GM21786 (cell line): ENCODE data around the gene ANKRD12.

Experiments
- ATAC-seq: cut with Tn5 transposase; IDR thresholded peaks from one replicate; pipeline ENCODE4 v1.9.1; 2021; ENCODE audit not compliant: unreplicated experiment

Gene ANKRD12

DNA sequence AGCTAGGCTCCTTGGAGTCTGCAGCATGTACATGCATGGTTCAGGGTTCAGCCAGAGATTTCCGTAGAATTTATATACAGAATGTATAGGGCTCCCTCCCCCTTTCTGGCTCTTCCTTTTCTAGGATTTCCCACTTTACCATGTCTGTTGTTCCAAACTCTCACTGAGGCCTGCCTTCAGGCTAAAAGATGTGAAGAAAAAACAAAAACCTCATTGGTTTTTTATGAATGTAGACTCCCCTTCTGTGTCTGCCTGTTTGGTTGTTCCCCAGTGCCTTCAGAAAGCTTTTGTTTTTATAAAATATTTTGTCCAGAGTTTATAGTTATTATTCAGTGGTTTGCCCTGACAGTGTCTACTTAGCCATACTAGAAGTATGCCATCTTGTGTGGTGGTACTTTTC lies 30.5 kb upstream of the ANKRD12 start:
- no peak for ATAC-seq

DNA sequence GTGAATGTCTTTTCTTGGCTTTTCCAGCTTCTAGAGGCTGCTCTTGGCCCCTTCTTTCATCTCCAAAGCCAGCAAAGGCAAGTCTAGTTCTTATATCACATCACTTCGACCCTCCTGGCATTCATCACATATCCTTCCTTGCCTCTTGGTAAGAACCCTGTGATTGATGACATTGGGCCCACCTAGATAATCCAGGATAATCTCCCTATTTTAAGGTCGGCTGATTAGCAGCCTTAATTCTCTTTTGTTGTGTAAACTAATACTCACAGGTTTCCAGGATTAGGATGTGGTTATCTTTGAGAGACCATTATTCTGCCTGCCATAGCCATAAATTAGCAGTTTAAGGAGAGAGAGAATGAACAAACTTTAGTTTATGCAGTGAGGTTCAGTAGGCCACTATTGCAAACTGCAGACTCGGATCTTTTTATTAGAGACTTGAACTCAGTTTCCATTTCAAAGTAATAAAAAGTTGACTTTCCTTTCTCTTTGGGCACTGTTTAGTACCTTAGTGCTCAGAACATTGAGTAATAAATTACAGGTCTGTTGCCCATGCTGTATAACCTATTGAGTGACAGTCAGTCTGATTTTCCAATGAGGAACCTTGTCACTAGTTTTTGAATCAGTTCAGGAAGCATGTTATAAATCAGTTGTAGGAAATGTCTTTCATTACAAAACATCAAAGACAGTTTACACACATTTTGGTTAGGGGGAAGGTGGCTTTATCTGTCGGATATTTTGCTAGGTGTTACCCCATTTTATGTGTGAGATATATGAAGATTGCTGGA lies 29.6 kb upstream of the ANKRD12 start:
- ATAC-seq, result no peak

DNA sequence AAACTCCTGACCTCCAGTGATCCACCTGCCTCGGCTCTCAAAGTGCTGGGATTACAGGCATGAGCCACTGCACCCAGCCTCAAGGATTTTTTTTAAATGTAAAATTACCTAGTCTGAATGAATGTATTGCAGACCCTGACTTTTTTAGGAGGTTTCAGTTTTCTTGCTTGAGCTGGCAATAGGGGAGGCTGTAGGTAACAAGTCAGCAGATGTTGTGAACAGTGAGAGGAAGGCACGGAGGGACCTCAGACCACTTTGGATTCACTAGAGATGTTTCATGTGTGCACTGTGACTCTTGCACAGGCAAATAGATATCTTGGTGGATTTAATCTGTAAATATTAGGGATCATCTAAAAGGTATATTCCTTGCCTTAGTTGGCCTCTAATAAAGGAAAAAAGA lies 27.7 kb upstream of the ANKRD12 start:
- no peak for ATAC-seq

DNA sequence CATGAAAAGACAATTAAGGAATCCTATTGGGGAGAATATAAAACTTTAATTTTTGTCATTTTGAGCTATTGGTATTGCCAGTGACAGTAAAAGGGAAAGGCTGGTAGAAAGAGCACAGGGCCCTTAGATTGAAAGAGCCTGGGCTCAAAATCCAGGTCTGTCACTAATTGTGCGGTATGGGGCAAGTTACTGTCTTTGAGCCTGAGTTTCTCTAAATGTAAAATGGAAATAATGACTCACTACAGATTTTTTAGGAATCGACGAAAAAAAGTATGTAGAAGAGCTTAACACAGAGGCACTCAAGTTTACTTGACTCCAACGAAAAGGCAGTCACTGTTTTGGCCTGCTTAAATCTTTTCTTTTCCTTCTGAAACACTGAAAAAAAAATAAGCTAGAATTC lies 27.1 kb upstream of the ANKRD12 start:
- ATAC-seq, result no peak

DNA sequence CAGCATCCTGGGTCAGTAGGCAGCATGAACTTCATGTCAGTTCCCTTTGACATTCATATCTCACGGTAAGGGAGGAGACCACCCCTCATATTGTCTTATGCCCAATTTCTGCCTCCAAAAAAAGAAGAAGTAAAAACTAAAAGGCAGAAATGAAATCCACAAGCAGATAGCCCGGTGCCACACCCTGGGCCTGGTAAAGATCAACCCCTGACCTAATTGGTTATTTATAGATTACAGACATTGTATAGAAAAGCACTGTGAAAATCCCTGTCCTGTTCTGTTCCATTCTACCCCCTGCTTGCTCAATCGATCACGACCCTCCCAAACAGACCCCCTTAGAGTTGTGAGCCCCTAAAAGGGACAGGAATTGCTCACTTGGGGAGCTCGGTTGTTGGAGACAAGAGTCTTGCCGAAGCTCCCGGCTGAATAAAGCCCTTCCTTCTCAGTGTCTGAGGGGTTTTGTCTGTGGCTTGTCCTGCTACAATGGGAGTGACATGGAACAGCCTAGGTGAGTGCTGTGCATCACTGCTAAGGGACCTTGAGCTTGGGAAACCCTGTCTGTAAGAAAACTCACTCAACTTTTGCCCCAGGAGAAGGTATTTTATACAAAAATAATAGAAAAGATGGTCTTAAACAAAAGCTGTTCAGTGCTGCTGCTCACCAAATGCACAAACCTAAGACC lies 23.0 kb upstream of the ANKRD12 start:
- ATAC-seq, result no peak

DNA sequence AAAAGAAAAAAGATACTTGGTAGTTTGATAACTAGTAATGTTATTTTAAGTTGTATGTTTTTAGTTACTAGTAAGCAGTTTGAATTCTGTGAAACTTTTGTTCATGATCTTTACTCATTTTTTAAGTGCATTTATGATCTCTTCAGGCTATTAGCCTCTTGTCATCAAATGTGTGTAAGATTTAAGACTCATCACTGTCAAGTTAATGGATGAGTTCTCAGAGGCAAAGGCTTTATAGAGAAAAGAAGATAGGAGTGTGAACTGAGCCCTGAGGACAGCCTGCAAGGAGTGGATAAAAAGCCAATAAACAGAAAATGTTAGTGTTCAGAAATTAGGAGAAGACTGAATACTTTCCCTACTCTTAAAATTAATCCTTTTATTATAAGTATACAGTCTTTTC lies 20.6 kb upstream of the ANKRD12 start:
- no peak for ATAC-seq

DNA sequence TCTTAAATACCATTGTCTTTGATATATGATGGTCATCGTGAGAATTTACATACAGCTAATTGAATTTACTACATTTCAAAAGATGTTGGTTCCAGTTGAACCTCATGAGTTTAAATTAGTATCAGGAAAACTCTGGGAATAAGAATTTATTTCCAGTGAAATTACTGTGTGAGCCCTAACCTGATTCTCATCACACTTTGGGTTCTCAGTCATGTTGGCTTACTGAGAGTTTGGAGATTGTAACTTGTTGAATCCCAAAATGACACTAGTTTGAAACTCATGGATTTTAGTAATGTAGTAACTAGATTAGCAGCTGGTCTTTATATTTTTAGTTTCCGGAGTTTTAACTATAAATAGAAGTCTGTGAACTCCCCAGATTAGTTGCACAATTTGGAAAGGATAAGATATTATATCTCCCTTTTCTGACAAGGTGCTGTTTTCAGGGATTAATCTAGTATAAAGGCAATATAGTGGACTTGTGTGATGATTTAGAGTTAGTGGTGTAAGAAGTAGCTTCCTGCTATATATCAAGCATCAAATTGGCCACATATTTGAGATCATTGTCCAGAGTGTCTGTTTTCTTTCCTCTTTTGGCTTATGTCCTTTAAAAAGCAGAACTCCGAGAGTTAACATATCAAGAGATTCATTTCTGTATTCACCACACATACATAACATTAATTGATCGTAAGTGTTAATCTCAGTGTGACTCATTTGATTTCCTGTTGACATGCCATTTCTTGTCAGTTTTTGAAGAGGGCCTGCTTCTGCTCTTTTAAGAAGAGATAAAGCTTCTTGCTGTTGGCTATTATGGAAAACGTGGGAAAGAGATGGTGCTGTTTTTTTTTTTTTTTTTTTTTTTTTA lies 18.4 kb upstream of the ANKRD12 start:
- ATAC-seq, result no peak

DNA sequence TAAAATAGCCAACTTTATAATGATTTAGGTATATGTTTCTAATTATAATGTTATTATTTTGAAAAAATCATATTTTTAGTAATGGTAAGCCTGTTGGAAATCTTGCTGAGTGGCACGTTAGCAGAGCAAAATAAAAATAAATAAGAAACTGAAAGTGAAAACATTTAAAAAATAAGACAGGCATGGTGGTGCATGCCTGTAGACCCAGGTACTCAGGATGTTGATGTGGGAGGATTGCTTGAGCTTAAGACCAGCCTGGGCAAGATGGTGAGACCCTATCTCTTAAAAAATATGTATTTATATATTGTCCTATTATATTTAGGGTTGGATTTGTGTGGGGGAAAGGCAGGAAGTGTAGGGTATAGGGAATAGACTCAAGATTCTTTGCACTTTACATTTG lies 15.8 kb upstream of the ANKRD12 start:
- no peak for ATAC-seq

DNA sequence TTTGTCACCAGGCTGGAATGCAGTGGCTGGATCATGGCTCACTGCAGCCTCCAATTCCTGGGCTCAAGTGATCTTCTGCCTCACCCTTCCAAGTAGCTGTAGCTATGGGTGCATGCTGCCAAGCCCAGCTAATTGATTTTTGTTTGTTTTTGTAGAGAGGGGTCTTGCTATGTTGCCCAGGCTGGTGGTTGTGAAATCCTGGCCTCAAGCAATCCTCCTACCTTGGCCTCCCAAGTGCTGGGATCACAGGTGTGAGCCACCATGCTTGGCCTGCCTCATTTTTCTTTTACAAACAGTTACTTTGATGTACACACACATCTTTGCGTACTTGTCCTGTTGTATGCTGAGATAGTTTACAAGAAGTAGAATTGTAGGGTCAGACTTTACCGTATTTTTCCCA lies 13.1 kb upstream of the ANKRD12 start:
- ATAC-seq, result no peak

DNA sequence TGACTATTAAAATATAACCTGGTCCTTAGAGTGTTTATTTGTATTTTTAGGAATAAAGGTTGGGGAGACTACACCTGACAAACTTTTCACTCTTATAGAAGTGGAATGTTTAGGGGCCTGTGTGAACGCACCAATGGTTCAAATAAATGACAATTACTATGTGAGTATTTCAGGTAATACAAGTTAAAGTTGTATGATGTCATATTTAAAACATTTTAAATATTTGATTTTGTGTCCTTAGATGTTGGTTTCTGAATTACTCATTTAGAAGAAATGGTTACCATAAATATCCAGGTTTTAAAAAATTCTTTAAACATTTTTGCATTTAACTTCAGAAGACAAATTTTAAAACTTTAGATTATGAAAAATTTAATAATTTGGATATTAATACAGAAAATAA lies 11.8 kb upstream of the ANKRD12 start:
- ATAC-seq, result no peak

DNA sequence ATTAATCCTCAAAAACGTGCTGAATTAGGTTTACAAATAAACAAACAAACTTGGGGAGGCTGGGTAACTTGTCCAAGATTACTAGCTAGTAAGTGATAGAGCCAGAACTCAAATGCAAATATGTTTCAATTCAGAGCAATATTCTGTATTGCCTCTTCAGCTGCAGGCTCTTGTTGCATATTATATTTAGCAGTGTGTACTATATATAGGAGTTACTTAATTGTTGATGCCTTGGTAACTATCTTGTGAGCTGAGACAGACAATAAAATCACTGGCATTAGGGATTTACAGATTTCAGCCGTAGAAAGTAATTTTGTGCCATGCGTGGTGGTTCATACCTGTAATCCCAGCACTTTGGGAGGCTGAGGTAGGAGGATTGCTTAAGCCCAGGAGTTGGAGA lies 10.2 kb upstream of the ANKRD12 start:
- ATAC-seq, result no peak

DNA sequence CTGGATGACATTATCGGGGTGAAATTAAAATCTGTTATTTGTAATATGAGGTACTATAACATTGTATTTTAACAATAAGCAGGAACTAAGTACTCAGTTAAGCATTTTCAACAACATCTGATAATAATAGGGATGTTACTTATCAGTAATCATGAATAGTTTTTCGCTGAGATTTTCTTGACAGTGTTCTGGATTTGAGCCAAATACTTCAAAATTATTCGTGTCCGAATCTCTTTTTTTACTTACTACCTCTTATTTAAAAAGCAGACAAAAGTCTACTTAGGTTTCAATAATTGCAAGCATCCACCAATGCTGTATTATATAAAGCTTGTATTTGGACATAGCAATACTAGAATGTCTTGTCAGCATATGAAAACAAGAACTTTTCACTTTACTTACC lies 6.4 kb upstream of the ANKRD12 start:
- no peak for ATAC-seq

DNA sequence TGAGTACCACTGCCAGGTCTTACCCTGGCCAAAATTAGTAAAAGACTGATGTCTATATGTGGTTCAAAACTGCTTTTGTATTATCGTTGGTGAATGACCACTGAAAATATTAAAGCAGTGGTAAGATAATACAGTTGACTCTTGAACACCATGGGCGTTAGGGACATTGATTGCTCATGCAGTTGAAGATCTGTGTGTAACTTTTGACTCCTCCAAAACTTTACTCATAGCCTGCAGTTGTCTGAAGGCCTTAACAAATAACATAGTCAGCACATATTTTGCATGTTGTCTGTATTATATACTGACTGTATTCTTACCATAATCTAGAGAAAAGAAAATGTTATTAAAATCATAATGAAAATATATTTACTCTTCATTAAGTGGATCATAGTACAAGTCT lies 5.8 kb upstream of the ANKRD12 start:
- ATAC-seq, result no peak

DNA sequence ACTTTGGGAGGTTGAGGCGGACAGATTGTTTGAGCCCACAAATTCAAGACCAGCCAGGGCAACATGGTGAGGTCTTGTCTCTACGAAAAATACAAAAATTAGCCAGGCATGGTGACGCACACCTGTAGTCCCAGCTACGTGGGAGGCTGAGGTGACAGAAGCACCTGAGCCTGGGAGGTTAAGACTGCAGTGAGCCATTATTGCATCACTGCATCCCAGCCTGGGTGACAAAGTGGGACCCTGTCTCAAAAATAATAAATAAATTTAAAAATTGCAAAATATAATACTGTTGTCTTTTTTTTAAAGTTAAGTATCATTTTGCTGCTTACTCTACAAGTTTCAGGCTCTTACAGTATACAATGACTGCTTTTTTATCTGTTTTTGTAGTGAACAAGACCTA lies 4.0 kb upstream of the ANKRD12 start:
- no peak for ATAC-seq

DNA sequence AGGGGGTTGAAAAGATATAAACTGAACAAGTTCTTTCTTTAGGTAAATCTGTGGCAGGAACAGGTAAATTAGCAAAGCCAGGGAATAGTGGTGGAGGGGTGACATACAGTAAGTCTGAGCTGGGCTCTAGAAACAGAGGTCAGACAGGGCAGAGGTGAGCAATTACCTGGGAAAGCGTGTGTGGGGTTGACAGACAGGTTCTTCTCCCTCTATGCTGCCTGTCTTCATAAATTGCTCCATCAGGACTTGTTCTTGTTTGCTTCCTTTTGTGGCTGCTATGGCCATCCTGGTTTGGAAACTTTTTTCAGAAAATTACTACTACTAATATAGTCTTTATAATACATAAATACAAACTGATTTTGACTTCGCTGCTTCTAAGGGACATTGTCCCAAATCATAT lies 3.4 kb upstream of the ANKRD12 start:
- ATAC-seq, result no peak

DNA sequence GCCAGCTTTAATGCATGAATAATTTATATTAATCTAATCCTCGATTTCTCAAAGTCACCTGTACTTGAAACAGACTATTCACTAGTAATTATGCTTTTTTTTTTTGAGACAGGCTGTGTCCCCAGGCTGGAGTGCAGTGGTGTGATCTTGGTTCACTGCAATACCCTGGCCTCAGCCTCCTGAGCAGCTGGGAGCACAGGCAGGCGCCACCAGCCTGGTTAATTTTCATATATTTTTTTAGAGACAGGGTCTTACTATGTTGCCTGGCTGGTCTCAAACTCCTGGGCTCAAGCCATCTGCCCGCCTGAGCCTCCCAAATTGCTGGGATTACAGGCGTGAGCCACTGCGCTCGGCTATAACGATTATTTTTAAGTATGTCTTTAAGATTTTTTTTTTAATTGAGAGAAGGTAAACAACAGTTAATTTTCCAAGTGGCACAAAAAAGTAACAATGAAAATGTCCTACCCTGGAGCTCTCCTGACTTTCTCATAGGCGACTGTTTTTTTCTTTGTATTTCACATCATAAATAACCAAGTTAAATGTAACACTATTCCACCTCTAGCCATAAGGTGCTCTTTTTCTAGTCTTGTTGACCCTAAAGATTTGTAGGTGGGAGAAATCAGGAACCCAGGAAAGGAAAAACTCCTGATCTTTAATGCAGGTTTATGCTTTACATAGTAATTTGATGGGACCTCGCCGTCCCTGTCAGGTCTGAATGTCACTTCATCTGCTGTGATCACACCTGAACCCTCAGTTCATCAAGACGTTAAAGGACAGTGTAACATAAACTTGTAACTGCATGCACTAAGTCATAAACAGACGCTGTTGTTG lies 1.3 kb upstream of the ANKRD12 start:
- ATAC-seq, result no peak

DNA sequence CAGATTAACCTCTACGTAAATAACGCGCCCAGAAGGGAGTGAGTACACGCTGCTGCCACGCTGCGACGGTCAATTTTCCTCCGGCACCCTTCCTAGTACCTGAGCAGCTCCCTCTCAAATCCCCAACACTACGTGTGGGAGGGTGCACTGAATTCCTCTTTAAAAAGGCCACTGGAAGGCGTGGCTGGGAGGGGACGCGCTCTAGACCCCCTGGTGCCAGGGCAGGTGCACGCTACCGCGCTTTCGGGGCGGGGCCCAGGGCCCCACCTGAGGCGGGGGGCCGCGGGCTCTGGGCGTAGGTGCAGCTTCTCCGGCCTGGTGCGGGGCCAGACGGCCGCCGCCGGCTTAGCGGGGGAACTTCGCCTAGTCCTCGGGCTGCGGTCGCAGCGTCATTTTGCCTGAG lies 668 bp upstream of the ANKRD12 start:
- ATAC-seq, result peak; percentile 16

DNA sequence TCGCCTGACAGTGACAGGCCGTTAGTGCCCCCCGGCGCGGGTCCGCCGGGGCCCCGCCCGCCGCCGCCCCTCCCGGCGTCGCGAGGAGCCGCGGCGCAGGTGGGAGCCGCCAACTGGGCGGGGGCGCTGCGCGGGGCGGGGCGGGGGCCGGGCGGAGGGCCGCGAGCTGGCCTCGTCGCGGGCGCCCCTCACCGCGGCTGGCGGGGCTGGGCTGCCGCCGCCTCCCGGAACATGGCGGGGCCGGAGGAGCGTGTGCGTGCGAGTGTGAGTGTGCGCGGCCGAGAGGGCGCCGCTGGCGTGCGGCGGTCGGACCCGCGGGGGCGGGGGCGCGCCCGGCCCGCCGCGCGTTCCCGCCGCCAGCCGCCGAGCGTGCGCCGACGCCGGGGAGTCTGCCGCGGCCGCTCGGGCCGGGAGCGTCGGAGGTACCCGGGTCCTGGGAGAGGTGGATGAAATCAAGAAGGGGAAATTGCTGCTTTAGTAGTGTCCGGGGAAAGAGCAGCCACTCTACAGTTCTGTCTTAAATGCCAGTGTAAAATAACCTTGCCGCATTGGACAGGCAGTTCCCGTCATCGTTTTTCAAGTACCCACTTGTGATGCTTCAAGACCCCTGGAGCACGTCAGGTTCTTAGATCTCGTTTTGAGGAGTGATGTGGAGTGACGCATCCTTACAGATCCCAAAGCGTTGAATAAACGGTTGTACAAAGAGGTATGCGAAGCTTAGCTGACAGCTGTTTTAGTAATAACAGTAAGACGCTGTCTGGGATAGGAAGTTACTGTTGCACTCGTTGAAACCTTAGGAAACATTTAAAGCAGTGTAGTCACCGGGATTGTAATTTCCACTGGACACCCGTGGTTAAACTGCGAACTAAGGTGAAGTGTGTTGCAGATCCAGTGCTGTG lies 836 bp downstream of the ANKRD12 start:
- ATAC-seq, result peak; percentile 33

DNA sequence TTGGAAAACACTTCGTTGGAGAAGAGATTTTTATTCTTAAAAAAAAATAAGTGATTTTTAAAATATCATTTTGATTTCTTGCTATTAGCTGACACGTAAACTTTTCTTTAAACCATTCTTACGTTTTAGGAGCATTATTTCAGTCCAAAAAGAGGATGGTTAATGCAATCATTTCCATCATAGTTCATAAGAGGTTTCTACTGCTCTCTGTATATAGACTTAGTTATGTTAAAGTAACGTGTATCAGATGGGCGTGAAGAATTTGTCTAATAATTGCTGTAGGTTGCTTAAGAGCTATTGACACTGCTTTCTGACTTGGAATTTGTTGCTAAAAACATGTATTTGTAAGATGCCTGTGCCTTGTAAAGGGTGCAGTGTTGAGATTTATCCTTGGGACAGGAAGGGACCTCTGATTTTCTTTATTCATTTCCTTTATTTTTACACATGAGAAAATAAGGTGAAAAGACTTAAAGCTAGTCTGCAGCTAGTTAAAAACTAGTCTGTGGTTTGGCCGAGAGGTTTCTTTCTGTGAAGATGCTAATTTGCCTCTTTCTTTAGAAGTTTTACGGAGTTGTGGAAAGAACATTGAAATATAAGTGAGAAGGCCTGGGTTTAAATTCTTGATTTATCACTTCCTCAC lies 2.9 kb downstream of the ANKRD12 start:
- ATAC-seq, result no peak
